ENCODE data around the gene CPN2.

DNA sequence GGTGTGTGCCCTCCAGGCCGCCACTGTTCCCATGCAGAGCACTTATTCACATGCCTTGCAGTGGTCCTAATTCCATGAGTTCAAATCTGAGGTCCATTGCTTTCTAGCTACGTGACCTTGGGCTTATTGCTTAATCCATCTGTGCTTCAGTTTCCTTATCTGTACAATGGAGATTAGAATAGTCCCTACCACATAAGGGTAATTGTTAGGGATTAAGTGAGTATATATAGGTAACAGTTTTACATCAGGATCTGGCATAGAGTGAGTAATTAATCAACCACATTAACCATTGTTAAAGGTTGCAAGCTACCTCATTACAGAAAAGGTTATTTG lies 7.6 kb downstream of the CPN2 start:
- TF ChIP-seq, protein P1, sequence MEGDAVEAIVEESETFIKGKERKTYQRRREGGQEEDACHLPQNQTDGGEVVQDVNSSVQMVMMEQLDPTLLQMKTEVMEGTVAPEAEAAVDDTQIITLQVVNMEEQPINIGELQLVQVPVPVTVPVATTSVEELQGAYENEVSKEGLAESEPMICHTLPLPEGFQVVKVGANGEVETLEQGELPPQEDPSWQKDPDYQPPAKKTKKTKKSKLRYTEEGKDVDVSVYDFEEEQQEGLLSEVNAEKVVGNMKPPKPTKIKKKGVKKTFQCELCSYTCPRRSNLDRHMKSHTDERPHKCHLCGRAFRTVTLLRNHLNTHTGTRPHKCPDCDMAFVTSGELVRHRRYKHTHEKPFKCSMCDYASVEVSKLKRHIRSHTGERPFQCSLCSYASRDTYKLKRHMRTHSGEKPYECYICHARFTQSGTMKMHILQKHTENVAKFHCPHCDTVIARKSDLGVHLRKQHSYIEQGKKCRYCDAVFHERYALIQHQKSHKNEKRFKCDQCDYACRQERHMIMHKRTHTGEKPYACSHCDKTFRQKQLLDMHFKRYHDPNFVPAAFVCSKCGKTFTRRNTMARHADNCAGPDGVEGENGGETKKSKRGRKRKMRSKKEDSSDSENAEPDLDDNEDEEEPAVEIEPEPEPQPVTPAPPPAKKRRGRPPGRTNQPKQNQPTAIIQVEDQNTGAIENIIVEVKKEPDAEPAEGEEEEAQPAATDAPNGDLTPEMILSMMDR (conservative IDR thresholded peaks at IDR 0.05 in 1 of 2, IDR thresholded peaks at IDR 0.05 in 1 of 2; ENCODE audit: extremely low read depth in 1 of 2, insufficient read depth in 1 of 2, low read depth in 1 of 2, low read length in 2 of 2): no peak
- no peak for TF ChIP-seq EZH2 (IDR thresholded peaks at IDR 0.05; ENCODE audit: borderline replicate concordance, low read length)

Measured in mammary epithelial cell (primary cell).